ENCODE data around the gene KCNAB2. TPM values are rescaled to one million over a fixed set of nuclear protein-coding genes. Genes with fewer than 3 reads are reported as not detected.

Gene KCNAB2
- total RNA-seq, 1 donor from 2014 or later = 3.3 TPM

GRCh38 chr1:6085666-6086065, 40.0 kb downstream of the KCNAB2 start:
- DNase-seq (ENCODE audit: low read depth) = no peak
- no peak overlapping the region for H3K4me3 ChIP-seq (ENCODE audit: low read depth, low read length)
- TF ChIP-seq CTCF (conservative IDR thresholded peaks at IDR 0.05; ENCODE audit: low read depth, low read length) = no peak

- no peak for DNase-seq (ENCODE audit: low read depth)
- no peak for TF ChIP-seq CTCF (conservative IDR thresholded peaks at IDR 0.05; ENCODE audit: low read depth, low read length)
- H3K4me3 ChIP-seq (ENCODE audit: low read depth, low read length) = no peak overlapping the region
Observed at GRCh38 chr1:6086358-6086757, 40.7 kb downstream of the KCNAB2 start.

- no peak for DNase-seq (ENCODE audit: low read depth)
- TF ChIP-seq CTCF (conservative IDR thresholded peaks at IDR 0.05; ENCODE audit: low read depth, low read length) = no peak
- H3K4me3 ChIP-seq (ENCODE audit: low read depth, low read length) = no peak overlapping the region
Observed at GRCh38 chr1:6086762-6087376, 41.2 kb downstream of the KCNAB2 start.

GRCh38 chr1:6087377-6087772, 41.7 kb downstream of the KCNAB2 start:
- no peak overlapping the region for H3K4me3 ChIP-seq (ENCODE audit: low read depth, low read length)
- no peak for TF ChIP-seq CTCF (conservative IDR thresholded peaks at IDR 0.05; ENCODE audit: low read depth, low read length)
- DNase-seq (ENCODE audit: low read depth) = no peak

- DNase-seq (ENCODE audit: low read depth) = no peak
- no peak for TF ChIP-seq CTCF (conservative IDR thresholded peaks at IDR 0.05; ENCODE audit: low read depth, low read length)
- no peak overlapping the region for H3K4me3 ChIP-seq (ENCODE audit: low read depth, low read length)
Observed at GRCh38 chr1:6087958-6088357, 42.3 kb downstream of the KCNAB2 start.

GRCh38 chr1:6088956-6089355, 43.3 kb downstream of the KCNAB2 start:
- no peak overlapping the region for H3K4me3 ChIP-seq (ENCODE audit: low read depth, low read length)
- no peak for TF ChIP-seq CTCF (conservative IDR thresholded peaks at IDR 0.05; ENCODE audit: low read depth, low read length)
- no peak for DNase-seq (ENCODE audit: low read depth)

- DNase-seq (ENCODE audit: low read depth) = no peak
- no peak for TF ChIP-seq CTCF (conservative IDR thresholded peaks at IDR 0.05; ENCODE audit: low read depth, low read length)
Observed at GRCh38 chr1:6090288-6090687, 44.6 kb downstream of the KCNAB2 start.

More at GRCh38 chr1:6090288-6090687, 44.6 kb downstream of the KCNAB2 start:
- H3K4me3 ChIP-seq (ENCODE audit: low read depth, low read length) = no peak overlapping the region

All from epithelial cell of proximal tubule (primary cell).